Mucosa of stomach (tissue), 1 donor: ENCODE measurements around the gene TBCA.

Experiments
- H3K27me3 ChIP-seq: one replicate; pipeline ENCODE4 v1.7.0; 2013; ENCODE audit warnings: mild to moderate bottlenecking, low read length; ENCODE audit not compliant: control insufficient read depth, insufficient read depth
- H3K36me3 ChIP-seq: one replicate; pipeline ENCODE4 v1.7.0; 2013; ENCODE audit warnings: low read length; ENCODE audit not compliant: control insufficient read depth, insufficient read depth
- H3K4me1 ChIP-seq: one replicate; pipeline ENCODE4 v1.7.0; 2013; ENCODE audit warnings: mild to moderate bottlenecking, low read length; ENCODE audit not compliant: control insufficient read depth, insufficient read depth
- H3K4me3 ChIP-seq: one replicate; pipeline ENCODE4 v1.7.0; 2013; ENCODE audit warnings: low read length
- H3K9ac ChIP-seq: one replicate; pipeline ENCODE4 v1.7.0; 2013; ENCODE audit warnings: mild to moderate bottlenecking, low read length, moderate library complexity
- H3K9me3 ChIP-seq: one replicate; pipeline ENCODE4 v1.7.0; 2013; ENCODE audit warnings: mild to moderate bottlenecking, low read length, moderate library complexity; ENCODE audit not compliant: control insufficient read depth
- donor health status: Pancreatic carcinoma.

The TBCA gene, protein sequence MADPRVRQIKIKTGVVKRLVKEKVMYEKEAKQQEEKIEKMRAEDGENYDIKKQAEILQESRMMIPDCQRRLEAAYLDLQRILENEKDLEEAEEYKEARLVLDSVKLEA

DNA sequence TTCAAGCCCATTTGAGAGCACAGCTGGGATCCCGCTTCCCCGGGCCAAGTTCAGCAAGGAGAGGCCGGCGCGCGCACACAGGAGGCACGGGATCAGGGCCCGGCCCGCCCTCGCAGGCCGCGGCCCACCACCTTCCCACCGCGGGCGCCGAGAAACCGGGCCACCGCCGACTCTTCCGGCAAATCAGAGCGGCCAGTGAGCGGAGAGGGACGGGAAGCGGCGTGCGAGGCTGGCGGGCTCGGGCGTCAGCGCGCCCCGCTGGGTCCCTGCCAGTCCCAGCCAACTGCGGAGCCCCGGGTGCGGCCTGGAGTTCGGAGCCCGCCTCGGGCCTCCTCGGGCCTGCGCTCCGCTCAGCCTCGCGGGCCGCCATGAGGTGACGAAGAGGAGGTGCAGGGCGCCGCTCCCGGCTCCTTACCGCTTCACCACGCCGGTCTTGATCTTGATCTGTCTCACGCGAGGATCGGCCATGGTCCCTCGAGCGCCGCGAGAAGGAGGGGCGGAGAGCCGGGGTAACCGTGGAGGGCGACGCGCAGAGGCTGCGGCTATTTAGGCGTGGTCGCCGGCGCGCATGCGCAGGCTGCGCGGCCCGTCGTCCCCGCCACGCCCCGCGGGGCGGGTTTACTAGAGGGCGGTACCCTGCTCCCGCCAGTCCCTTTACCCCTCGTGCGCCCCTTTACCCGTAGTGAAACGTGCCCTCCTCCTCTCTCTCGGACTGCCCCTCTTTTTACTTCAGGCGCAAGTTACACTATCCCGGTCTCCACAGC is at the start of gene TBCA:
Gene TBCA, minus strand, starts transcription at position 550 of the 764 bp plus-strand sequence. Its CDS starts 82 bp downstream, at position 468.
- peaks cover 4% of the 10 kb centered on the region for H3K4me1 ChIP-seq
- H3K9ac ChIP-seq: peak within 1 kb of the TSS; percentile 92
- no peaks in the 10 kb centered on the region for H3K9me3 ChIP-seq
- H3K36me3 ChIP-seq: no peaks in the 10 kb centered on the region
- H3K27me3 ChIP-seq: no peaks in the 10 kb centered on the region
- H3K4me3 ChIP-seq: peak within 1 kb of the TSS; percentile 83

DNA sequence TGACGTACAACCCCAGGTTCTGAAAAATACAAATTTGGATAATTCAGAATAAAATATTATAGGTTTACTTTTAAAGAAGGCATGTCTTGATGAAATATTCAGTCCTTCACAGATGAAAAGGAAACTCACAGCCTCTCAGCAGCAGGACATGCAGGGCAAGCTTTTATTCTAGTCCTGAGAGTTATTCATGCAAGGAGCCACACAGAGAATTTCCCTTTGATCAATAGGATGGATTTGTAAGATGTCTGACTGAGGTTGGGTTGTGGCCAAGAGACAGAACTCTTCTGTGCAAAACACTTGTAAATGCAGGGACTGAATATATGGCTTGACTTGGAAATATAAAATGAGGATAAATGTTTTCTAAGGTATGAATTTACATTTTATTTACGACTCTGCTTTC is 48.8 kb upstream of the TBCA start:
- no peaks in the 10 kb centered on the region for H3K4me1 ChIP-seq

DNA sequence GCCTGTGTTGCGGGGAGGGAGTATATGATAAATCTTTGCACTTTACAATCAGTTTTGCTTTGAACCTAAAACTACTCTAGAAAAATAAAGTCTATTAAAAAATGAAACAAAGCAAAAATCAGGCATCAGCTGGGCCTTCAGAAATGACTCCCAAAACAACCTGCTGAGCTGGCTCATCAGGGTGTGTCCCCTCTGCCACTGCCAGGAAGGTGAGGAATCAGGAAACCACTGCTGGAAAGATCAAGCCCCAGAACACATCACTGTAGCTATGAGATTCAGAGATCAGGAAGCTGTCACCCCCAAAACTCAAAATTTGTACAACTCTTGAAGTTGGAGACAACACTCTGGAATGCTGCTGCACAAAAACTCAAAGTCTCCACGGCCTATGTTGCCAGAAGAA is 40.5 kb upstream of the TBCA start:
- no peak overlapping the region for H3K4me3 ChIP-seq
- H3K4me1 ChIP-seq: no peaks in the 10 kb centered on the region
- no peak overlapping the region for H3K9ac ChIP-seq
- no peaks in the 10 kb centered on the region for H3K9me3 ChIP-seq
- H3K36me3 ChIP-seq: no peaks in the 10 kb centered on the region
- H3K27me3 ChIP-seq: no peaks in the 10 kb centered on the region

More for the DNA sequence above, 48.8 kb upstream of the TBCA start:
- Histone ChIP-seq H3K9me3 (no peaks in the 10 kb centered on the region), H3K27me3 (peaks cover 5% of the 10 kb centered on the region), H3K9ac (no peak overlapping the region), H3K36me3 (no peaks in the 10 kb centered on the region), H3K4me3 (no peak overlapping the region)

DNA sequence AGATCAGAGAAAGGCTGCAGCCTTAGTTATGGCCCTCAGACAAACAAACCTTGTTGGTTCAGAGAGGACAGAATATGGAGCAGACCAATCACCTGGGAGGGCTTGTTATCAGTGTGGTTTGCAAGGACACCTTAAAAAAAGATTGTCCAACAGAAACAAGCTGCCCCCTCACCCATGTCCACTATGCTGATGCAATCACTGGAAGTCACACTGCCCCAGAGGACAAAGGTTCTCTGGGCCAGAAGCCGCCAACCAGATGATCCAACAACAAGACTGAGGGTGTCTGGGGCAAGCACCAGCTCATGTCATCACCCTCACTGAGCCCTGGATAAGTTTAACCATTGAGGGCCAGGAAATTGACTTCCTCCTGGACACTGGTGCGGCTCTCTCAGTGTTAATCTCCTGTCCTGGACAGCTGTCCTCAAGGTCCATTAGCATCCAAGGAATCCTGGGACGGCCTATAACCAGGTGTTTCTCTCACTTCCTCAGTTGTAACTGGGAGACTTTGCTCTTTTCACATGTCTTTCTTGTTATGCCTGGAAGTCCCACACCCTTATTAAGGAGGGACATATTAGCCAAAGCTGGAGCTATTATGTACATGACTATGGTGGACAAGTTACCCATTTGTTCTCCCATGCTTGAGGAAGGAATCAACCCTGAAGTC is 36.9 kb upstream of the TBCA start:
- no peak overlapping the region for H3K9ac ChIP-seq
- no peaks in the 10 kb centered on the region for H3K36me3 ChIP-seq
- H3K4me3 ChIP-seq: no peak overlapping the region
- H3K9me3 ChIP-seq: no peaks in the 10 kb centered on the region
- no peaks in the 10 kb centered on the region for H3K27me3 ChIP-seq
- no peaks in the 10 kb centered on the region for H3K4me1 ChIP-seq

- Histone ChIP-seq H3K4me1 (no peaks in the 10 kb centered on the region), H3K4me3 (no peak overlapping the region), H3K9ac (no peak overlapping the region), H3K9me3 (no peaks in the 10 kb centered on the region), H3K27me3 (no peaks in the 10 kb centered on the region), H3K36me3 (no peaks in the 10 kb centered on the region)
Observed at GRCh38 chr5:77806213-77806843, 30.2 kb upstream of the TBCA start.

DNA sequence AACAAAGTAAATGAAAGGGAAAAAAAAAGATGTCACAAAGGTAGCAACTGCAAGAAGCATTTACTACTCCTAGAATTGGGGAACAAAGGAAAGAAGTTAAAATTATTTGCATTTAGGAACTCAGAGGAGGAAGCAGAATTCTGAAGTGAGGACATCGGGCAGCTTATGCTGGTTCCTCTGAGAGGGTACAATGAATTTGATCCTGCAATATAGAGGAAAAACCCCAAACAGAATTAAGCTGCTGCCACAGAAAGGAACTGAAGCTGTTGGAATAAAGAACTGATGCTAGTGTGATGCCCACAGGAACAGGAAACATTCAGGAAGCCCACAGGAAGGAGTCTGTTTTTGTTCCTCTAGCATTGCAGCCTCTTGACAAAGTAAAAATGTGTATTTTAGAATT is 22.3 kb upstream of the TBCA start:
- Histone ChIP-seq H3K9ac (no peak overlapping the region), H3K4me3 (no peak overlapping the region), H3K4me1 (no peaks in the 10 kb centered on the region), H3K9me3 (no peaks in the 10 kb centered on the region), H3K36me3 (no peaks in the 10 kb centered on the region), H3K27me3 (no peaks in the 10 kb centered on the region)

DNA sequence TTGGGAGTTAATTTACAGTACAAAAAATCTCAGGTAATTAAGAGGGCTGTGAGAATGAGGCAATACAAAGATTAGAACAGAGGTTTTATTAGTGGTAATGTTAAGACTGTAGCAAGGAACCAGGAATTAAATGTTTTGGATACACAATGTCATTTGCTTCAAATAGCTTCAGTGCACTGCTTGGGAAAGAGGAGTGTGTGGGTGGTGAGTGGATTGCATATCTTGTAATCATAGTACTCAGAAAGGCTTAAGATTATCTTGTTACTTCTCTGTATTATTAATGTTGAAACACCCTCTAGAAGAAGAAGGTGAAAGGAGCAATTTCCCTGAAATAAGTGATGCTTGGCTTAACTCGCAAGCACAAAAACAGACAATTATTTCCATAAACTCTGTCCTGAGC is 21.0 kb upstream of the TBCA start:
- Histone ChIP-seq H3K9ac (no peak overlapping the region), H3K4me1 (no peaks in the 10 kb centered on the region), H3K27me3 (no peaks in the 10 kb centered on the region), H3K4me3 (no peak overlapping the region), H3K9me3 (no peaks in the 10 kb centered on the region), H3K36me3 (no peaks in the 10 kb centered on the region)

- H3K27me3 ChIP-seq: no peaks in the 10 kb centered on the region
- H3K9ac ChIP-seq: no peak overlapping the region
- H3K9me3 ChIP-seq: no peaks in the 10 kb centered on the region
- H3K36me3 ChIP-seq: no peaks in the 10 kb centered on the region
- no peaks in the 10 kb centered on the region for H3K4me1 ChIP-seq
- H3K4me3 ChIP-seq: no peak overlapping the region
Observed at GRCh38 chr5:77795846-77796245, 19.7 kb upstream of the TBCA start.

DNA sequence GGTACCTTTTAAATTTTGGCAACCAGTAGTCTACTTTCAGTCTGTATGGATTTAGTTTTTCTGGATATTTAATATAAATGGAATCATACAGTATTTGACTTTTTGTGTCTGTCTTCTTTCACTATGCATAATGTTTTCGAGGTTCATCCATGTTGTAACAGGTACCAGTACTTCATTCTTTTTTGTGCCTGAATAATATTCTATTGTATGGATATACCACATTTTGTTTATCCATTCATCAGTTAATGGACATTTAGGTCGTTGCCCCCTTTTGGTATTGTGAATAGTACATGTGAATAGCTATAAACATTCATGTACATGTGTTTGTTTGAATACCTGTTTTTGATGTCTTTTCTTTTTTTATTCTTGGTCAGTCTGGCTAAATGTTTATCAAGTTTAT is 19.1 kb upstream of the TBCA start:
- Histone ChIP-seq H3K4me1 (no peaks in the 10 kb centered on the region), H3K27me3 (no peaks in the 10 kb centered on the region), H3K4me3 (no peak overlapping the region), H3K36me3 (no peaks in the 10 kb centered on the region), H3K9ac (no peak overlapping the region), H3K9me3 (no peaks in the 10 kb centered on the region)

DNA sequence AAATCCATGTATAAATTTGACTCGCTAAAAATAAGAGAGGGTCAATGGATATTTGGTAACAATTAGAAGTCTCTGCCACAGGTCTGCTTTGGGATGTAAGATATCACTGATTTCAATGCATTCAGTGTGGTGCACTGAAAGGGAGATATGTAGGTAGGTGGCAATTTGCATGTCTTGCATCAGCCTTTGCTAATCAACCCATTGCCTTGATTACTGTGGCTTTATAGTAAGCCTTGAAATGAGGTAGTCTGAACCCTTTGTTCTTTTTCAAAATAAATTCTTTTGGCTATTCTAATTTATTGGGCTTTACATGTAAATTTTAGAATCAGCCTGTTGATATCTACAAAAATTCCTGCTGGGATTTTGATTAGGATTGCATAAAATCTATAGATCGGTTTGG is 15.8 kb upstream of the TBCA start:
- Histone ChIP-seq H3K4me1 (no peaks in the 10 kb centered on the region), H3K9ac (no peak overlapping the region), H3K27me3 (no peaks in the 10 kb centered on the region), H3K9me3 (no peaks in the 10 kb centered on the region), H3K36me3 (no peaks in the 10 kb centered on the region), H3K4me3 (no peak overlapping the region)

GRCh38 chr5:77791356-77791755 is 15.2 kb upstream of the TBCA start:
- no peaks in the 10 kb centered on the region for H3K36me3 ChIP-seq
- H3K27me3 ChIP-seq: no peaks in the 10 kb centered on the region
- H3K9me3 ChIP-seq: no peaks in the 10 kb centered on the region
- no peak overlapping the region for H3K9ac ChIP-seq
- no peaks in the 10 kb centered on the region for H3K4me1 ChIP-seq
- no peak overlapping the region for H3K4me3 ChIP-seq

- Histone ChIP-seq H3K4me1 (no peaks in the 10 kb centered on the region), H3K9me3 (no peaks in the 10 kb centered on the region), H3K27me3 (no peaks in the 10 kb centered on the region), H3K36me3 (no peaks in the 10 kb centered on the region), H3K9ac (no peak overlapping the region), H3K4me3 (no peak overlapping the region)
Observed at GRCh38 chr5:77785229-77785628, 9.1 kb upstream of the TBCA start.
